ENCODE data around the gene FGGY. TPM values are rescaled to one million over a fixed set of nuclear protein-coding genes. Genes with fewer than 3 reads are reported as not detected.

FGGY gene
- total RNA-seq, 1 donor from 2014 or later: 9.0 TPM

DNA sequence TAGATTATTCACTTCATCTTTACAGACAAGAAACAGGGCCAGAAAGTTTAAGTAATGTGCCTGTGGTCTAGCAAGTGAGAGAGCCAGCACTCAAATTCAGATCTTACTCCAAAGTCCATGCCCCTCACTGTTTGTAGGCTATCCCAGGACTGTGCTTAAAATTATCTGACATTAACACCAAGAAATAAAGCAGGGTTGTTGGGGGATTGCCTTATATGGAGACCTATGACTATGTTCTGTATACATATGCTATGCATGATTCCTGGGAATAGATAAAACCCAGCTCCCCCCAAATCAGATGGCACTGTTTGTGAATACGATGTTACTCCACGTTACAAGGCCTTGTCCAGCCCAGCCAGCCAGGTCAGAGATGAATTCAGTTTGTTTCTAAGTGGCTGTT lies 386.3 kb downstream of the FGGY start:
- DNase-seq (ENCODE audit: low spot score): no peak
- Mint-ChIP-seq H3K9me3 (ENCODE audit: low read depth) (no peaks in the 10 kb centered on the region), H3K36me3 (ENCODE audit: low read depth) (no peaks in the 10 kb centered on the region), H3K4me3 (ENCODE audit: unreplicated experiment) (no peak overlapping the region), H3K27me3 (ENCODE audit: low read depth) (no peaks in the 10 kb centered on the region), H3K4me1 (ENCODE audit: low read depth) (peaks cover 11% of the 10 kb centered on the region), H3K27ac (ENCODE audit: unreplicated experiment) (no peak overlapping the region)
- TF ChIP-seq, protein P1, sequence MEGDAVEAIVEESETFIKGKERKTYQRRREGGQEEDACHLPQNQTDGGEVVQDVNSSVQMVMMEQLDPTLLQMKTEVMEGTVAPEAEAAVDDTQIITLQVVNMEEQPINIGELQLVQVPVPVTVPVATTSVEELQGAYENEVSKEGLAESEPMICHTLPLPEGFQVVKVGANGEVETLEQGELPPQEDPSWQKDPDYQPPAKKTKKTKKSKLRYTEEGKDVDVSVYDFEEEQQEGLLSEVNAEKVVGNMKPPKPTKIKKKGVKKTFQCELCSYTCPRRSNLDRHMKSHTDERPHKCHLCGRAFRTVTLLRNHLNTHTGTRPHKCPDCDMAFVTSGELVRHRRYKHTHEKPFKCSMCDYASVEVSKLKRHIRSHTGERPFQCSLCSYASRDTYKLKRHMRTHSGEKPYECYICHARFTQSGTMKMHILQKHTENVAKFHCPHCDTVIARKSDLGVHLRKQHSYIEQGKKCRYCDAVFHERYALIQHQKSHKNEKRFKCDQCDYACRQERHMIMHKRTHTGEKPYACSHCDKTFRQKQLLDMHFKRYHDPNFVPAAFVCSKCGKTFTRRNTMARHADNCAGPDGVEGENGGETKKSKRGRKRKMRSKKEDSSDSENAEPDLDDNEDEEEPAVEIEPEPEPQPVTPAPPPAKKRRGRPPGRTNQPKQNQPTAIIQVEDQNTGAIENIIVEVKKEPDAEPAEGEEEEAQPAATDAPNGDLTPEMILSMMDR (IDR thresholded peaks at IDR 0.05): no peak

DNA sequence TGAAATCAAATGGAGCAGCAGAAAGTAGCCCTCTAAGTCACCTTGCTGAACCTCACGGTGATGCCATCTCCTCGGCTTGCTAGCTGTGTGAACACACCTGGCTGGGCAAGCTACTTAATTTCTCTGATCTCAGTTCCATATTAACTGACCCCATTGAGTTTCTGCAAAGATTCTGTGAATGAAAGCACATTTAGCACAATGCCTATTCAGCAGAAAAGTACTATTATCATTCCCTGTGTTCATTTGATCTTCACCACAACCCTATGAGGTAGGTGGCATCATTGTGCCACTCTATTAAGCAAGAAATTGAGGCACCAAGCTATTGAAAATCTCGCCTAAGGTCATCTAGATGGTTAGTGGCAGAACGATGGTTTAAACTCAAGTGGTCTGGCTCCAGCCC lies 387.8 kb downstream of the FGGY start:
- peaks cover 2% of the 10 kb centered on the region for H3K27me3 Mint-ChIP-seq (ENCODE audit: low read depth)
- TF ChIP-seq, protein P1 (IDR thresholded peaks at IDR 0.05): no peak
- DNase-seq (ENCODE audit: low spot score): no peak
- no peak overlapping the region for H3K4me3 Mint-ChIP-seq (ENCODE audit: unreplicated experiment)
- no peaks in the 10 kb centered on the region for H3K9me3 Mint-ChIP-seq (ENCODE audit: low read depth)
- H3K36me3 Mint-ChIP-seq (ENCODE audit: low read depth): no peaks in the 10 kb centered on the region
- no peak overlapping the region for H3K27ac Mint-ChIP-seq (ENCODE audit: unreplicated experiment)
- H3K4me1 Mint-ChIP-seq (ENCODE audit: low read depth): no peaks in the 10 kb centered on the region

DNA sequence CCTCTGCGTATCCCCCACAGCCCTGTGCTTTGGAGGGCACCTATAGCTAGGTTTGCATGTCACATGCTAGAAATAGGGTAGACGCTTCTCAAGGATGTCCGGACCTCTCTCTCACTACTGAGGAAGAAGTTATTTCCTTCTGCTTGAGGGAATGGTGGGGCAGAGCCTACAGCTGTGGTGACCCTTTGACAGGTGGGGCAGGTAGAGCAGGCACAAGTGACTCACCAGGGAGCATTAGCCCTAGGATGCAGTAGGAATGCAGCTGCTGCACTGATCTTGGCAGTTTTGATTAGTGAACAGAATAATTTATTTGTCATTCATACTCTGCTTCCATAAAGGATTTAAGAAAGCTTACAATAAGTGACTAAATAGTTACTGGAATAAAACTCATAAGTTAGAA lies 388.2 kb downstream of the FGGY start:
- peaks cover 2% of the 10 kb centered on the region for H3K27me3 Mint-ChIP-seq (ENCODE audit: low read depth)
- TF ChIP-seq, protein P1 (IDR thresholded peaks at IDR 0.05): no peak
- no peaks in the 10 kb centered on the region for H3K36me3 Mint-ChIP-seq (ENCODE audit: low read depth)
- no peak overlapping the region for H3K4me3 Mint-ChIP-seq (ENCODE audit: unreplicated experiment)
- DNase-seq (ENCODE audit: low spot score): no peak
- no peak overlapping the region for H3K27ac Mint-ChIP-seq (ENCODE audit: unreplicated experiment)
- no peaks in the 10 kb centered on the region for H3K4me1 Mint-ChIP-seq (ENCODE audit: low read depth)
- H3K9me3 Mint-ChIP-seq (ENCODE audit: low read depth): no peaks in the 10 kb centered on the region

DNA sequence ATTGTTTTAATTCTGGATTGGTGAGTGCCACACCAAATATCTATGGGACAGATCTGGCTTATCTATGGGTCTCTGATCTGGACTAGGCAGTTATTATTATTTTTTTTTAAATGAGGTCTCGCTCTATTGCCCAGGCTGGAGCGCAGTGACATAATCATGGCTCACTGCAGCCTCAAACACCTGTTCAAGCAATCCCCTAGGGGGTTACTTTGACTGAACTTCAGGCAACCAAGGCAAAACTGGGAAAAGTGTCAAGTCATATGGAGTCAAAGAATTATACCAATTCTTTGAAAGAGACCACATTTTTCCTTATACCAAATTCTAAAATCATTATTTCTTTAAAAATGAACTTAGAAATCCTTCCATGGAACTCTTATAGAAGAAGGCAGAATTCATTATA lies 388.8 kb downstream of the FGGY start:
- Mint-ChIP-seq H3K27ac (ENCODE audit: unreplicated experiment) (no peak overlapping the region), H3K27me3 (ENCODE audit: low read depth) (peaks cover 2% of the 10 kb centered on the region), H3K9me3 (ENCODE audit: low read depth) (no peaks in the 10 kb centered on the region), H3K36me3 (ENCODE audit: low read depth) (no peaks in the 10 kb centered on the region), H3K4me3 (ENCODE audit: unreplicated experiment) (no peak overlapping the region), H3K4me1 (ENCODE audit: low read depth) (no peaks in the 10 kb centered on the region)
- TF ChIP-seq, protein P1 (IDR thresholded peaks at IDR 0.05): no peak
- DNase-seq (ENCODE audit: low spot score): no peak

DNA sequence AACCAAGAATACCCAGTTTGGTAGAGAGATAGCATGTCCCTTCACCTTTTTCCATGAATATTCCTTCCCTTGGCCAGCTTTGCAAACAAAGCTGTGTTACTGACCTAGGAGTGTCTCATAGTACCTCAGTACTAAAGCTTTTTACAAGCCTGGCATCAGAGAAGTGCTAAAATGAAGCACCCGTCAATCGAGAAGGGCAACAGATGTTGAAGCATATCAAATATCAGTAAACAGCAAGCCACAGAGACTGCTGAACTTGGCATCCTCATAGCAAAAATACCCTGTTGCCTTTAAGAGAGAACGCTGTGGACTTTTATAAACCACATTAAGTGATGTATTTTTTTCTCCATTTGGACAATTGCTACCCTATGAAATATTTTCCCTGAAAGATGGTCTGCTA lies 389.3 kb downstream of the FGGY start:
- no peak overlapping the region for H3K27ac Mint-ChIP-seq (ENCODE audit: unreplicated experiment)
- H3K9me3 Mint-ChIP-seq (ENCODE audit: low read depth): no peaks in the 10 kb centered on the region
- H3K27me3 Mint-ChIP-seq (ENCODE audit: low read depth): peaks cover 2% of the 10 kb centered on the region
- TF ChIP-seq, protein P1 (IDR thresholded peaks at IDR 0.05): no peak
- DNase-seq (ENCODE audit: low spot score): no peak
- no peaks in the 10 kb centered on the region for H3K4me1 Mint-ChIP-seq (ENCODE audit: low read depth)
- no peak overlapping the region for H3K4me3 Mint-ChIP-seq (ENCODE audit: unreplicated experiment)
- no peaks in the 10 kb centered on the region for H3K36me3 Mint-ChIP-seq (ENCODE audit: low read depth)

All from chondrocyte (in vitro differentiated cells).